ENCODE results near the gene DHX38. TPM values are rescaled to one million over a fixed set of nuclear protein-coding genes. Genes with fewer than 3 reads are reported as not detected.

The DHX38 gene
- total and polyA plus RNA-seq, 12 donors = 29.1 to 50.6 (median 37.4) TPM

DNA sequence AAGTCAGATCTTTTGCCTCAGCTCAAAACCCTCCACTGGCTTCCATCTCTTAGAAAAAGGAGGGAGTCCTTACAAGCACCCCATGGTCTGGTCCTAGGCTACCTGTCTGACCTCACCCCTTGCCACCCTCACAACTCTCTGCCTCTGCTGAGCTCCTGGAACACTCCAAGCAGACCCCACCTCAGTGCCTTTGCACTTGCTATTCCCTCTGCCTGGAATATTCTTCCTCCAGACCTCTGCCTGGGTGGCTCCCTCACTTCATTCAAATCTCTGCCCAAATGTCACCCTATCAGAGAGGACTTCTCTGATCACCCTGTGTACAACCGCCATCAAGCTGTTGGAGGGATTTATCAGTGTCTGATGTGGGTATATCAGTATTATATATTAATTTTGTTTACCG is 40.9 kb downstream of the DHX38 start:
- intact Hi-C loops (cut with DNase I) = no loop called here
- Histone ChIP-seq H3K27me3 (peaks cover 0 to 29% (median 0%) of the 10 kb centered on the region in 7 donors), H3K9me3 (no peaks in the 10 kb centered on the region), H3K36me3 (no peaks in the 10 kb centered on the region), H3K4me1 (no peaks in the 10 kb centered on the region), H3K27ac (no peak overlapping the region), H3K4me3 (no peak overlapping the region)
- ATAC-seq = no peak
- TF ChIP-seq, protein P1, sequence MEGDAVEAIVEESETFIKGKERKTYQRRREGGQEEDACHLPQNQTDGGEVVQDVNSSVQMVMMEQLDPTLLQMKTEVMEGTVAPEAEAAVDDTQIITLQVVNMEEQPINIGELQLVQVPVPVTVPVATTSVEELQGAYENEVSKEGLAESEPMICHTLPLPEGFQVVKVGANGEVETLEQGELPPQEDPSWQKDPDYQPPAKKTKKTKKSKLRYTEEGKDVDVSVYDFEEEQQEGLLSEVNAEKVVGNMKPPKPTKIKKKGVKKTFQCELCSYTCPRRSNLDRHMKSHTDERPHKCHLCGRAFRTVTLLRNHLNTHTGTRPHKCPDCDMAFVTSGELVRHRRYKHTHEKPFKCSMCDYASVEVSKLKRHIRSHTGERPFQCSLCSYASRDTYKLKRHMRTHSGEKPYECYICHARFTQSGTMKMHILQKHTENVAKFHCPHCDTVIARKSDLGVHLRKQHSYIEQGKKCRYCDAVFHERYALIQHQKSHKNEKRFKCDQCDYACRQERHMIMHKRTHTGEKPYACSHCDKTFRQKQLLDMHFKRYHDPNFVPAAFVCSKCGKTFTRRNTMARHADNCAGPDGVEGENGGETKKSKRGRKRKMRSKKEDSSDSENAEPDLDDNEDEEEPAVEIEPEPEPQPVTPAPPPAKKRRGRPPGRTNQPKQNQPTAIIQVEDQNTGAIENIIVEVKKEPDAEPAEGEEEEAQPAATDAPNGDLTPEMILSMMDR (IDR thresholded peaks at IDR 0.05) = no peak
- 91 to 95% methylated on average over 2 of the region's 2 CpGs for WGBS, 2 donors
- DNase-seq = no peak

DNA sequence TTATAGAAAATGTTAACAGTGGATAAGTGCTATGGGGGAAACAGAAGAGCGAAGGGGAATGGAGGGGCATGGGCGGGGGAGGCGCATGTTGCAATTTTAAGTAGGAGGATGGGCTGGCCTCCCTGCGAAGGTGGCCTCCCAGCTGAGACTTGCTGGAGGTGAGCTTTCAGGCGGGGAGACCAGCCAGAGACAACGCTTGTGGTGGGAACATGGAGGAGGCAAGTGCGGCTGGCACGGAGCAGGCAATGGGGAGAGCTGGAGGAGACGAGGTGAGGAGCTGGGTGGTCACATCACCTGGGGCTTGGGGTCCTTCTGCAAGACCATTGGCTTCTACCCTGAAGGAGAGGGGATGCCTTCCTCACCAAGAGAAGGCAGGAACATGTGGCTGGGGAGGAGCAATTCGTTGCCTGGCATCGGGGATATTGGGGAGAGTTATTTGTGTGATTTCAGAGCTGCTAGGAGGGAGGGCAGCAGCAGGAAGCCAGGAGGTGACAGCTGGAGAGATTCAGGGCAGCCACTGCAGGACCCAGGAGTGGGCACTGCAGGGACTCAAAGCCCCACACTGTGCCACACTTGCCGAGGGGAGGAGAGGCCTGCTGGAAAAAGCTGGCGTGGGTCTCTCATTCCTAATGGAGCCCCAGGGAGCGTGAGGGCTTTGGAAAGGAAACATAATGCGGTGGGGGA is 43.9 kb downstream of the DHX38 start:
- TF ChIP-seq, protein P1 (IDR thresholded peaks at IDR 0.05) = no peak
- intact Hi-C loops (cut with DNase I) = loop anchor here in 1 of 10 donors (5.0 kb wide), 1 partner anchor 45 kb away; no protein-coding TSS in a partner anchor
- Histone ChIP-seq H3K4me3 (no peak overlapping the region), H3K36me3 (no peaks in the 10 kb centered on the region), H3K4me1 (no peaks in the 10 kb centered on the region), H3K27me3 (peaks cover 0 to 13% (median 0%) of the 10 kb centered on the region in 7 donors), H3K27ac (no peak overlapping the region), H3K9me3 (no peaks in the 10 kb centered on the region)
- no peak for DNase-seq
- WGBS, 2 donors = 75% methylated on average over 15 of the region's 15 CpGs
- no peak for ATAC-seq

- intact Hi-C loops (cut with DNase I) = loop anchor here in 1 of 10 donors (5.0 kb wide), 1 partner anchor 44 kb away; no protein-coding TSS in a partner anchor
- Histone ChIP-seq H3K4me1 (no peaks in the 10 kb centered on the region), H3K27ac (no peak overlapping the region), H3K27me3 (peaks cover 0 to 15% (median 0%) of the 10 kb centered on the region in 7 donors), H3K9me3 (no peaks in the 10 kb centered on the region), H3K4me3 (no peak overlapping the region), H3K36me3 (no peaks in the 10 kb centered on the region)
- ATAC-seq = no peak
- no peak for DNase-seq
- TF ChIP-seq, protein P1 (IDR thresholded peaks at IDR 0.05) = no peak
- WGBS, 2 donors = 80 to 85% methylated on average over 4 of the region's 4 CpGs
Observed at GRCh38 chr16:72138064-72138572, 44.5 kb downstream of the DHX38 start.

- ATAC-seq (no peak), DNase-seq (no peak)
- peaks cover 0 to 17% (median 0%) of the 10 kb centered on the region in 7 donors for H3K27me3 ChIP-seq
- no peaks in the 10 kb centered on the region for H3K9me3 ChIP-seq
- H3K36me3 ChIP-seq = no peaks in the 10 kb centered on the region
- 94 to 97% methylated on average over 2 of the region's 2 CpGs for WGBS, 2 donors
- H3K27ac ChIP-seq = no peak overlapping the region
- intact Hi-C loops (cut with DNase I) = loop anchor here in 1 of 10 donors (5.0 kb wide), 1 partner anchor 42 kb away; no protein-coding TSS in a partner anchor
- TF ChIP-seq, protein P1 (IDR thresholded peaks at IDR 0.05) = no peak
- H3K4me3 ChIP-seq = no peak overlapping the region
- no peaks in the 10 kb centered on the region for H3K4me1 ChIP-seq
Observed at GRCh38 chr16:72139908-72140307, 46.3 kb downstream of the DHX38 start.
